ENCODE data around the gene EXO1. TPM values are rescaled to one million over a fixed set of nuclear protein-coding genes. Genes with fewer than 3 reads are reported as not detected.
"Not testable (repeated sequence)": the region's sequence is repeated elsewhere in the genome, so short reads cannot be mapped to it uniquely, and the experiment has no call there.

The EXO1 gene
- polyA plus RNA-seq, 6 donors from 2014 or later = 0.44 to 2.7 (median 0.79) TPM; not detected in 2

DNA sequence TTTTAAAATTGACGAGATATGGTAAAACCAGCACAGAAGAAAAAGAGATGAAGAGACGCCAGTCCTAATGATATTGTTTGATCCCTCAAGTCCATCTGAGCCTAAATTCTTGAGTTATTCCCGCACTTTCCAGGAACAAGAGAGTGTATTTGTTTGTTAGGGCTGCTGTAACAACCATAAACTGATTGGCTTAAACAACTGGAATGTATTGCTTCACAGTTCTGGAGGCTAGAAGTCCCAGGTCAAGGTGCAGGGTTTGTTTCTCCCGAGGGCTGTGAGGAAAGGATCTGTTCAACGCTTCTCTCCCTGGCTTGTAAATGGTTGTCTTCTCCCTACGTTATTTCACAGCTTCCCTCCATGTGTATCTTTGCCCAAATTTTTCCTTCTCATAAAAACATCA lies 7.8 kb upstream of the EXO1 start:
- H3K27ac Mint-ChIP-seq = peak overlapping the region in 1 of 6 donors; percentile 12
- no peaks in the 10 kb centered on the region for H3K9me3 Mint-ChIP-seq
- H3K27me3 Mint-ChIP-seq = peaks cover 0 to 8% (median 0%) of the 10 kb centered on the region in 3 donors

DNA sequence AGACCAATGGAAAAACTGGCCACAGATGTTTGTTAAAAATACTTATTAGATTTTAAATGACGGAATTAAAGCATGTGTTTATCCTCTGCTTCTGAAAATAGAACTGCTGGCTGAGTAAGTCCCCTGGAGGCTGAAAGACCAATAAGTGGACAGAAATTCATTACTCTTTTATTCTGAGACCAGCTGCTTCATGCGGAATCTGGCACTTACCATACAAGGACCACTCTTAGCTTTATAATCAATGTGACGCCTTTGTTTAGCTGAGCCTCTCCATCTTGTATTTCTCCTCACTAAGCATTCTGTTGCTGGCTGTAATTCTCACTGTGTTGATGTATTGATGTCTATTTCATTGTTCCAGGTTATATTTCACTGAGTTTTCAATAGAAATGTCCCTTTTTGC lies 6.3 kb upstream of the EXO1 start:
- Mint-ChIP-seq H3K4me3 (no peak overlapping the region), H3K4me1 (peaks cover 14 to 21% (median 16%) of the 10 kb centered on the region in 3 donors), H3K27me3 (peaks cover 0 to 8% (median 0%) of the 10 kb centered on the region in 3 donors), H3K36me3 (no peaks in the 10 kb centered on the region), H3K27ac (no peak overlapping the region), H3K9me3 (no peaks in the 10 kb centered on the region)
- no peak for ATAC-seq (ENCODE audit: low read depth in 2 of 2)
- DNase-seq = no peak

More for the DNA sequence above, 7.8 kb upstream of the EXO1 start:
- H3K4me3 Mint-ChIP-seq = no peak overlapping the region
- DNase-seq (no peak), ATAC-seq (ENCODE audit: low read depth in 2 of 2) (no peak)
- H3K36me3 Mint-ChIP-seq = no peaks in the 10 kb centered on the region
- peaks cover 14 to 21% (median 16%) of the 10 kb centered on the region in 3 donors for H3K4me1 Mint-ChIP-seq

DNA sequence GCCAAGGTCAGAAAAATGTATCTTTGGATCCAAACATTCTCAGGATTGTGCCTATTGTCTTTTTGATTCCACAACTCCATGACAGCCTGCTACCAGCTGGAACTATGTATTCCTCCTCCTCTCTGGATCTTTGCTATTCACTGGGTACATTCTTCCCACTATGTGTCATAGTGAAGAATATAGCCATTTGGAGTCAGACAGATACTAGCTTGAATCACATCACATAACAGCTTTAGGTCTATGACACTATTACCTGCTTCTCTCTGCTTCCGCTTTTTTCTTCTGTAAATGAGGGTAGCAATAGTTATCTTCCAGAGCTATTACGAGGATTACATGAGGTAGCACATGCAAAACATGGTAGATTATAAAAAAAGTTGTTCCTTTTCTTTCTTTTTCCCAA lies 5.4 kb upstream of the EXO1 start:
- ATAC-seq (ENCODE audit: low read depth in 2 of 2) = no peak
- H3K9me3 Mint-ChIP-seq = no peaks in the 10 kb centered on the region
- peaks cover 14 to 25% (median 19%) of the 10 kb centered on the region in 3 donors for H3K4me1 Mint-ChIP-seq
- no peaks in the 10 kb centered on the region for H3K36me3 Mint-ChIP-seq
- H3K27ac Mint-ChIP-seq = no peak overlapping the region
- H3K27me3 Mint-ChIP-seq = peaks cover 0 to 8% (median 0%) of the 10 kb centered on the region in 3 donors
- H3K4me3 Mint-ChIP-seq = no peak overlapping the region
- DNase-seq = no peak

DNA sequence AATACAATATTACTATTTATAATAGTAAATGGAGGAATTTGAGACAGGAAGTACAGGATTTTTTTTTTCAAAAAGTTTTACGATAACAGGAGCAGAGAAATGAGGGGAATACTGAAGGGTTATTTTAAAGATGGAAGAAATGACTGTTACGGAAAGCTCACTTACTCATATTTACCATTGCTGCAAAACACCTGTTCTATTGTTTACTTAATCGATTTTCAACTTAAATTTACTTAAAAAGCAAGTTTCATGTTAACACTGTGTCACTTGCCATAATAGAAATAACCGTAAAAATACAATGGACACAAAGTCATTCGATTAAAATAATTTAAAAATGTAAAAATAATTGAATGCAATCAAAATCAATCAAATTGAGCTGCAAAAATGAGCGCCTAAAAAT lies 3.4 kb upstream of the EXO1 start:
- DNase-seq = no peak
- no peak overlapping the region for H3K4me3 Mint-ChIP-seq
- no peaks in the 10 kb centered on the region for H3K9me3 Mint-ChIP-seq
- peaks cover 17 to 25% (median 22%) of the 10 kb centered on the region in 3 donors for H3K4me1 Mint-ChIP-seq
- no peak for ATAC-seq (ENCODE audit: low read depth in 2 of 2)
- H3K27ac Mint-ChIP-seq = no peak overlapping the region
- peaks cover 0 to 8% (median 0%) of the 10 kb centered on the region in 3 donors for H3K27me3 Mint-ChIP-seq
- H3K36me3 Mint-ChIP-seq = no peaks in the 10 kb centered on the region

DNA sequence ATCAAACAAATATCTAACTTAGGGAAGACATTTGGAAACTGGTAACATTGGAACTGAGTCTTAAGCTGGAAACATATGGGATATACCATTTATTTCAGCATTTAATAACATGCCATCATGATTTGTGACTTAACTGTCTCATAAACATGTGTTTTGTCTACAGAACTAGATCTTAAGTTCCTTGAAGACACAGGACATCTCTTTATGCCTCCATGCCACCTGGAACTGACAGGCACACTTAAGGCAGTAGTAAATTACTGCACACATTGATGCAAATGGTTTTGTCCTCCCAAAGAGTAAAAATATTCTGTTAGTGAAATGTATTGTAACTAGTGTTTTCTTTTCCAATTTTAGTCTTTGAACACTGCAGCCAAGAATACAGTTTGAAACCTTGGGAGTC lies 1.6 kb upstream of the EXO1 start:
- Mint-ChIP-seq H3K4me1 (peaks cover 8 to 14% (median 13%) of the 10 kb centered on the region in 3 donors), H3K4me3 (peak overlapping the region in 1 of 8 donors; percentile 96), H3K27me3 (peaks cover 0 to 8% (median 0%) of the 10 kb centered on the region in 3 donors), H3K27ac (no peak overlapping the region), H3K36me3 (no peaks in the 10 kb centered on the region), H3K9me3 (no peaks in the 10 kb centered on the region)
- ATAC-seq (ENCODE audit: low read depth in 2 of 2) (no peak), DNase-seq (no peak)

DNA sequence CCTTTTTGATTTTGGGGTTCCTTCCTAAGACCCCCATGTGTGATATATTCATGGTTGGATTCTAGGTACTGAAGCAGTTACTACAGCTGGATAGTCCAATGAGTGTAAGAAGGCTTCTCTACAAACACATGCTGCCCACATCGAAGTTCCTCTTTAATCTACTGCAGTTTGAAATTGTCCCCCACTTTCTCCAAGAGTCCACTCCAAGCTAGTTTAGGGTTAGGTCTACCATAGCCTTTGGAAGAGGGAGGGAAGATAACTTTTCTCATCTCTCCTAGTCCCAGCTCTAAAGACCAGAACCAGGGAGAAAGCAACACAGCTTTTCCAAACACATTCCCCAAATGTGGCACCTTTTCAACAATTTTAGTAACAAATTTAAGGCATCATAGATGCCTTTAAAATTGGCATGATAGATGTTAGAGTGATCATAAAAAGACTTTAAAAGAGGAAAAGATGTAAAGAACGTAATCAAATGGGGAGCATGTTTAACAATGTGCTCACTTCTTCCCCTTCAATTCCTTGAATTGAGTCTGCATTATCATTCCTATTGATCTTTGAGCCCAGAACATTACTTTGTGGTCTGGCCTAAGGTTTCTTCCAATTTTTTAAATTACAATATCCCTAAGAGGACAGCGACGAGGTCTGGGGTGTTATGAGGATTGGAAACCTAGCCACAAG lies 1.0 kb upstream of the EXO1 start:
- Mint-ChIP-seq H3K27ac (peak overlapping the region; percentile 95 to 100 (median 98)), H3K36me3 (no peaks in the 10 kb centered on the region), H3K4me3 (peak overlapping the region; percentile 96 to 100 (median 98)), H3K9me3 (no peaks in the 10 kb centered on the region), H3K4me1 (peaks cover 8 to 14% (median 13%) of the 10 kb centered on the region in 3 donors), H3K27me3 (peaks cover 0 to 8% (median 0%) of the 10 kb centered on the region in 3 donors)
- ATAC-seq (ENCODE audit: low read depth in 2 of 2) (no peak), DNase-seq (no peak)

DNA sequence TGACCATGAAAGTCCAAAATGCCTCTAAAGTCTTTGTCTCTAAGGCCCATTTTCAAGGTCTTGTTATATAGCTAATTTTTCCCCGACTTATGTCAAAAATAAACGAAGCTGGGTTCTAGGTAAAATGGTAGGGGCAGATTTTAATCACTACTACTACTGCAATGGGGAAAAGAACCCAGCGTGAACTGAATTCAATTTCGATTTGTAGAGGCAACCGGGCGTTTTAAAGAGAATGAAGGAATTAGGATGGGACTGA lies 536 bp upstream of the EXO1 start:
- Mint-ChIP-seq H3K4me3 (peak overlapping the region; percentile 96 to 100 (median 98)), H3K36me3 (no peaks in the 10 kb centered on the region), H3K4me1 (peaks cover 8 to 14% (median 13%) of the 10 kb centered on the region in 3 donors), H3K27me3 (peaks cover 0 to 5% (median 0%) of the 10 kb centered on the region in 3 donors), H3K27ac (peak overlapping the region; percentile 95 to 100 (median 98)), H3K9me3 (no peaks in the 10 kb centered on the region)
- no peak for DNase-seq
- ATAC-seq (ENCODE audit: low read depth in 2 of 2) = no peak

DNA sequence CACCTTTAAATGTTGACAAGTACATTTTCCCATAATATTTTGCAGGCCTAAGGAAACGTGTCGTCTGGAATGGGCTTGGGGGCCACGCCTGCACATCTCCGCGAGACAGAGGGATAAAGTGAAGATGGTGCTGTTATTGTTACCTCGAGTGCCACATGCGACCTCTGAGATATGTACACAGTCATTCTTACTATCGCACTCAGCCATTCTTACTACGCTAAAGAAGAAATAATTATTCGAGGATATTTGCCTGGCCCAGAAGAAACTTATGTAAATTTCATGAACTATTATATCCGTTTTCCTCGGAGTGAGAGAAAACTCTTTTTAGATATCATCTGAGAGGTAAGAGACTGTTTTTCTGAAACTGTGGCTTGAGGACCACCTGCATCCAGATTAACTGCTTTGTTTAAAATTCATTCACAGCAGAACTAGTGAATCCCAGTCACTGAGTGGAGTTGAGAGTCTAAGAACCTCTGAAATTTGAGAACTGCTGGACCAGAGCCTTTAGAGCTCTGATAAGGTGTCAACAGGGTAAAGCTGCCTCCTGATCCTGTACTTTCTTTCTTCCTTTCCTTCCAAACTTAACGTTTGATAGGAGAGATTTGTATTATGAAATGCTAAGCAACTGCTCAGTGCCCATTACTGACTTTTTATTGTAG lies 811 bp downstream of the EXO1 start:
- no peak for DNase-seq
- peaks cover 8 to 14% (median 13%) of the 10 kb centered on the region in 3 donors for H3K4me1 Mint-ChIP-seq
- no peak for ATAC-seq (ENCODE audit: low read depth in 2 of 2)
- peak overlapping the region; percentile 96 to 100 (median 98) for H3K4me3 Mint-ChIP-seq
- H3K27me3 Mint-ChIP-seq = no peaks in the 10 kb centered on the region
- H3K27ac Mint-ChIP-seq = peak overlapping the region in 5 of 6 donors; percentile 69 to 100 (median 97)
- H3K9me3 Mint-ChIP-seq = no peaks in the 10 kb centered on the region
- peaks cover 0 to 5% of the 10 kb centered on the region in 2 donors for H3K36me3 Mint-ChIP-seq

DNA sequence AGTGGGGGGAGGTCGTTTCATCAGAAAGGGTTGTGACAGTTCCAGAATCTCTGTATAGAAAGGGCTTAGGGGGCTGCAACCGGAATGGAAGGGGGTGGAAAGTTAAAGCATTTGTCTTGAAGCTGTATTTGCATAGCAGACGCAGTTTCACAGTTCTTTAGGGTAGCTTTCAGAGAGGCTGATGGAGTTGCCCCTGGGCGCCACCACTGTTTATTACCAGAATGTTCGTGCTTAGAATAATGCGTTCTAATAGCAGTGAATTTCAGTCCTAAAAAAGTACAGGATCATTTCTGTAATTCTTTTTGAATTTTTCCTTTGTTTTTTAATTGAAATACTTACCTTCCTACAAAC lies 1.3 kb downstream of the EXO1 start:
- H3K9me3 Mint-ChIP-seq = no peaks in the 10 kb centered on the region
- no peaks in the 10 kb centered on the region for H3K27me3 Mint-ChIP-seq
- no peak for DNase-seq
- peaks cover 0 to 5% of the 10 kb centered on the region in 2 donors for H3K36me3 Mint-ChIP-seq
- peak overlapping the region in 5 of 8 donors; percentile 30 to 99 (median 97) for H3K4me3 Mint-ChIP-seq
- no peak overlapping the region for H3K27ac Mint-ChIP-seq
- peaks cover 8 to 14% (median 13%) of the 10 kb centered on the region in 3 donors for H3K4me1 Mint-ChIP-seq
- no peak for ATAC-seq (ENCODE audit: low read depth in 2 of 2)

DNA sequence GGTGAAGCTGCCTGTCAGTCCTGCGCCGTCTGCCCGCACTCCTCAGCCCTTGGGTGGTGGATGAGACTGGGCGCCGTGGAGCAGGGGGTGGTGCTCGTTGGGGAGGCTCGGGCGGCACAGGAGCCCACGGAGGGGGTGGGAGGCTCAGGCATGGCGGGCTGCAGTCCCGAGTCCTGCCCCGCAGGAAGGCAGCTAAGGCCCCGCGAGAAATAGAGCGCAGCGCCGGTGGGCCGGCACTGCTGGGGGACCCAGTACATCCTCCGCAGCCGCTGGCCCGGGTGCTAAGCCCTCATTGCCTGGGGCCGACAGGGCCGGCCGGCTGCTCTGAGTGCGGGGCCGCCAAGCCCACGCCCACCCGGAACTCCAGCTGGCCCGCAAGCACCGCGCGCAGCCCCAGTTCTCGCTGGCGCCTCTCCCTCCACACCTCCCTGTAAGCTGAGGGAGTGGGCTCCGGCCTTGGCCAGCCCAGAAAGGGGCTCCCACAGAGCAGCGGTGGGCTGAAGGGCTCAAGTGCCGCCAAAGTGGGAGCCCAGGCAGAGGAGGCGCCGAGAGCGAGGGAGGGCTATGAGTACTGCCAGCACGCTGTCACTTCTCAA lies 7.6 kb downstream of the EXO1 start:
- H3K9me3 Mint-ChIP-seq, H3K4me3 Mint-ChIP-seq: not testable (repeated sequence)

DNA sequence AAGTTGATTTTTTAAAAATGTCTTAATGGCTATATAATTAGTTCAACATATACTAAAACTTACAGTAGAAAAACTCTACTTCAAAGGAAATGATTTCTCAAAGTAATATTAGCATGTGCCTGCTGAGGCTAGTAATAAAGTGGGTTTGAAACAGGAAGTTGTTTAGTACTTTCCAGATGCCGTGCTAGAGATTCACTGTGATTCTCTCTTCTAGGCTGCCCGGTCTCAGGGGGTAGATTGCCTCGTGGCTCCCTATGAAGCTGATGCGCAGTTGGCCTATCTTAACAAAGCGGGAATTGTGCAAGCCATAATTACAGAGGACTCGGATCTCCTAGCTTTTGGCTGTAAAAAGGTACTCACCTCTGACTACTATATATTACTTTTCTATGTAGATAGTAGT lies 9.1 kb downstream of the EXO1 start:
- Mint-ChIP-seq H3K27me3 (no peaks in the 10 kb centered on the region), H3K4me3 (no peak overlapping the region), H3K4me1 (peaks cover 0 to 4% (median 0%) of the 10 kb centered on the region in 3 donors), H3K27ac (peak overlapping the region in 2 of 6 donors; percentile 34 to 53), H3K9me3 (no peaks in the 10 kb centered on the region), H3K36me3 (peaks cover 0 to 5% of the 10 kb centered on the region in 2 donors)
- DNase-seq (no peak), ATAC-seq (ENCODE audit: low read depth in 2 of 2) (peak; percentile 61 to 63)

More for the DNA sequence above, 7.6 kb downstream of the EXO1 start:
- not testable (repeated sequence) for H3K4me1 Mint-ChIP-seq; DNase-seq; H3K27ac Mint-ChIP-seq; H3K27me3 Mint-ChIP-seq; H3K36me3 Mint-ChIP-seq; ATAC-seq (ENCODE audit: low read depth in 2 of 2)

DNA sequence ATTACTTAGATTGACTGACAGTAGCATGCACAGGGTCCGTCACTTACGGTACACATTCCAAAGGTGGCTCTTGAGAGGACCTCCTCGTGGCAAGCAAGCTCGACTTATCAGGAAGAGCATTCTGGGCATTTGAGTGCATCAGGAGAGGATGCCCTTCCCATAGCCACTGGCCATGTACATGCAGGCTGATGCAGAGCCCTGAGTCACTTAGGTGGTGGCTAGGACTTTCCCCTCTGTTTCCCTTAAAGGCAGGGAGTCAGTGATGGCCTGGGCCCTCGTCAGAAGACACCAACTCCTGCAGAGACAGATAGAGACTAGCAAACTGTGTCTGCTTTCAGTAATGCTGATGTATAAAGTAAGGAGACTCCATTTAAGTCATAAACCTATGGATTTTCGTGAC lies 12.9 kb downstream of the EXO1 start:
- no peak for DNase-seq
- no peak overlapping the region for H3K4me3 Mint-ChIP-seq
- peaks cover 0 to 4% (median 0%) of the 10 kb centered on the region in 3 donors for H3K4me1 Mint-ChIP-seq
- peak overlapping the region in 2 of 6 donors; percentile 15 to 22 for H3K27ac Mint-ChIP-seq
- no peaks in the 10 kb centered on the region for H3K9me3 Mint-ChIP-seq
- H3K36me3 Mint-ChIP-seq = no peaks in the 10 kb centered on the region
- no peaks in the 10 kb centered on the region for H3K27me3 Mint-ChIP-seq
- no peak for ATAC-seq (ENCODE audit: low read depth in 2 of 2)

DNA sequence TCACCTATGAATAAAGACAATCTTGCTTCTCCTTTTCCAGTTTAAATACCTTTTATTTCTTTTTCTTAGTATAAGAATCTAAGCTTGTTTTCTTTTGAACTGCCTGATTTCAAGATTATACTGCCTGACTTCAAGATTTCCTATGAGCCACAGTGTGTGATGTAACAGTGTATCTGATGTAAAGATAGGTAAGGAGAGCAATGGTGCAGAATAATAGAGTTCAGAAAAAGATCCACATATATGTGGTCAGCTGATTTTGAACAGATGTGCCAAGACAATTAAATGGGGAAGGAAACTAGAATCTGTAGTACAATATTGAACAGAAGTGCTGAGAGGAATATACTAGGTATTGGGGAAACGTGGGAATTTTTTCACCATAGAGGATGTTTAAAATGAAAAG lies 21.0 kb downstream of the EXO1 start:
- Mint-ChIP-seq H3K36me3 (no peaks in the 10 kb centered on the region), H3K27me3 (no peaks in the 10 kb centered on the region), H3K4me1 (no peaks in the 10 kb centered on the region), H3K4me3 (no peak overlapping the region), H3K27ac (no peak overlapping the region), H3K9me3 (no peaks in the 10 kb centered on the region)
- DNase-seq (no peak), ATAC-seq (ENCODE audit: low read depth in 2 of 2) (no peak)

DNA sequence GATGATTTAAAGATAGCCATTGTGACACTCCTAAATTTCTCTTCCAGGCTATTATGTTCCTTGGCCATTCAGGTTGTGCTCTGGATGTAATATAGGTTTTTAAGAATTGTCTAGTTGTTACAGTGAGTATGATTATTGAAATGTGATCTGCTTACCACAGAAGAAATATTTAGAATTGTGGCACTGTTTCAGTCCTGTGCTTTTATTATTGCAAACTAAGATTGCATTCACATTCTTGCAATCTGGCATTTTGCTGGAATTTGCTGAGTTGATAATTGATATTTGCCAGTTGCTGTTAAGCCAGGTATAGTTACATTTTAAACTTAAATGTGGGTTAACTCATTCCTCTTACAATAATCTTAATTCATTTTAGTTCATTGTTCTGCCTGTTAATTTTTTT lies 22.3 kb downstream of the EXO1 start:
- H3K27me3 Mint-ChIP-seq = no peaks in the 10 kb centered on the region
- ATAC-seq (ENCODE audit: low read depth in 2 of 2) (no peak), DNase-seq (no peak)
- no peaks in the 10 kb centered on the region for H3K36me3 Mint-ChIP-seq
- H3K27ac Mint-ChIP-seq = no peak overlapping the region
- H3K9me3 Mint-ChIP-seq = no peaks in the 10 kb centered on the region
- no peaks in the 10 kb centered on the region for H3K4me1 Mint-ChIP-seq
- no peak overlapping the region for H3K4me3 Mint-ChIP-seq
